Pancreas (tissue), 10 donors: ENCODE data around the gene PHLDB2. TPM values are rescaled to one million over a fixed set of nuclear protein-coding genes. Genes with fewer than 3 reads are reported as not detected.

ENCODE experiments used
- ATAC-seq, 4 donors: fragments of 200-7000 bp; cut with Tn5 transposase; one replicate each; pipeline versions ENCODE4 v1.8.0 to v1.9.1; 2020; ENCODE audit warnings: mild to moderate bottlenecking in 4 of 4, moderate library complexity in 4 of 4
- DNase-seq, 6 donors: peaks; one replicate each; pipeline ENCODE4 v3.0.0-alpha.2; 2020
- FAIRE-seq: peaks from 2 replicates; lab custom pipeline; 2012; peaks lifted over from hg19 to GRCh38; lab: Jason Lieb, UNC
- H3K27ac ChIP-seq, 4 donors: fragments of 200-600 bp; sonication (generic); 1 replicate in 3 of 4; 2 replicates in 1 of 4; pipeline versions ENCODE4 v1.5.0 to v1.8.0; 2020
- H3K27me3 ChIP-seq, 4 donors: fragments of 200-600 bp; one replicate each; pipeline ENCODE4 v1.8.0; 2021
- H3K36me3 ChIP-seq, 3 donors: fragments of 200-600 bp; sonication (generic) in 1 of 3; one replicate each; pipeline versions ENCODE4 v1.5.0 to v1.8.0; 2020 to 2021
- H3K4me1 ChIP-seq, 3 donors: fragments of 200-600 bp; one replicate each; pipeline ENCODE4 v1.8.0; 2021
- H3K4me3 ChIP-seq, 4 donors: fragments of 200-600 bp; sonication (generic) in 2 of 4; one replicate each; pipeline versions ENCODE4 v1.5.0 to v1.8.0; 2020 to 2021
- H3K9me3 ChIP-seq, 4 donors: fragments of 200-600 bp; one replicate each; pipeline ENCODE4 v1.8.0; 2021
- WGBS, 2 donors: extraction: QIAGEN DNeasy Blood & Tissue Kit; methylation state at CpG; one replicate each; pipeline ENCODE4 v1.1.7; 2013; 5-methylcytosine and 5-hydroxymethylcytosine counted together
- intact Hi-C, 3 donors: fragments of 100-400 bp; cut with DNase I; formaldehyde crosslinking; loops; one replicate each; pipeline versions ENCODE4 v1.11.1 to v1.14.2; 2022
- polyA plus RNA-seq, 2 donors: library from polyadenylated mRNA; stranded (reverse); fragments of 200-250 nt; gene quantifications; one replicate each; pipeline ENCODE4 v1.2.3, GENCODE V29; 2013
- total RNA-seq, 6 donors: library from RNA; stranded (reverse); fragmentation: NEBNext Ultra II Directional in 4 of 6; extraction: Animal tissue kit (Norgen Biotek cat#: 25700) in 4 of 6; gene quantifications; one replicate each; pipeline versions ENCODE4 v1.2.1 to v1.2.4, GENCODE V29; 2021 to 2023
- TF ChIP-seq, protein P1 (sequence below), 4 donors: fragments of 200-600 bp; sonication (generic) in 3 of 4; IDR thresholded peaks; one replicate each; pipeline versions ENCODE4 v1.5.0 to v1.8.0; 2021; ENCODE audit warnings: antibody characterized with exemption in 4 of 4
- donor health status: healthy with polysubstance abuse.
- donor health status: DM: no; HTN: no; CAD: no; lungs with moderate emphysema.
- donor health status: DM: no; HTN: no; CAD: no.
- donor health status: control.
- donor health status: control.
- donor health status: Bipolar disorder and iron deficiency.
- donor health status: DM: yes; HTN: yes; CAD: no.
- donor health status: DM: no; HTN: no; CAD: no.
- donor health status: DM: no; HTN: no; CAD: no.
- donor health status: DM: yes; HTN: yes; CAD: no.

The PHLDB2 gene
- total and polyA plus RNA-seq, 8 donors, result 10.8 to 36.7 (median 15.1) TPM

DNA sequence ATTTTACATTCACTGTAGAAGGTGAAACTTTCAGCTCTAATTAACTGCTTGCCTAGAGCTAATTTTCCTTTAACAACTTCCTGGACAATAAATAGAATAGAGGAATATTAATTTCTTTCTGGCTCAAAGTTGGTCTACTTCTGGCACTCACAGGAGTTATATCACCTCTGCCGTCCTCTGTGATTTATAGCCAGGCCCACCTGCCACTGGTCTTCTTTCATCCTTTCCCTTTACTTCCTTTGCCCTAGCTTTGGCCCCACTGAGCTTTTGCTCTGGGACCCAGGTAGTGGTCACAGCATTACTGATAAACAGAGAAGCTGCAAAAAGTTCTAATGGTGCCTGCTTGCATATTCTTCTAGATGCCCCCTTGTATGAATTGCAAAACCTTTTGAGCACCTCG, 70.4 kb downstream of the PHLDB2 start:
- Histone ChIP-seq H3K4me1 (peaks cover 0 to 9% (median 3%) of the 10 kb centered on the region in 3 donors), H3K27ac (no peak overlapping the region), H3K27me3 (no peaks in the 10 kb centered on the region), H3K9me3 (no peaks in the 10 kb centered on the region), H3K4me3 (no peak overlapping the region), H3K36me3 (no peaks in the 10 kb centered on the region)
- 75 to 90% methylated on average over 2 of the region's 2 CpGs for WGBS, 2 donors
- intact Hi-C loops, result no loop called here
- DNase-seq (no peak), FAIRE-seq (no peak), ATAC-seq (no peak)
- TF ChIP-seq, protein P1, sequence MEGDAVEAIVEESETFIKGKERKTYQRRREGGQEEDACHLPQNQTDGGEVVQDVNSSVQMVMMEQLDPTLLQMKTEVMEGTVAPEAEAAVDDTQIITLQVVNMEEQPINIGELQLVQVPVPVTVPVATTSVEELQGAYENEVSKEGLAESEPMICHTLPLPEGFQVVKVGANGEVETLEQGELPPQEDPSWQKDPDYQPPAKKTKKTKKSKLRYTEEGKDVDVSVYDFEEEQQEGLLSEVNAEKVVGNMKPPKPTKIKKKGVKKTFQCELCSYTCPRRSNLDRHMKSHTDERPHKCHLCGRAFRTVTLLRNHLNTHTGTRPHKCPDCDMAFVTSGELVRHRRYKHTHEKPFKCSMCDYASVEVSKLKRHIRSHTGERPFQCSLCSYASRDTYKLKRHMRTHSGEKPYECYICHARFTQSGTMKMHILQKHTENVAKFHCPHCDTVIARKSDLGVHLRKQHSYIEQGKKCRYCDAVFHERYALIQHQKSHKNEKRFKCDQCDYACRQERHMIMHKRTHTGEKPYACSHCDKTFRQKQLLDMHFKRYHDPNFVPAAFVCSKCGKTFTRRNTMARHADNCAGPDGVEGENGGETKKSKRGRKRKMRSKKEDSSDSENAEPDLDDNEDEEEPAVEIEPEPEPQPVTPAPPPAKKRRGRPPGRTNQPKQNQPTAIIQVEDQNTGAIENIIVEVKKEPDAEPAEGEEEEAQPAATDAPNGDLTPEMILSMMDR (IDR thresholded peaks at IDR 0.05), result no peak

GRCh38 chr3:111932946-111933345, 73.9 kb downstream of the PHLDB2 start:
- no peaks in the 10 kb centered on the region for H3K27me3 ChIP-seq
- H3K27ac ChIP-seq, result no peak overlapping the region
- TF ChIP-seq, protein P1 (IDR thresholded peaks at IDR 0.05), result no peak
- H3K4me3 ChIP-seq, result no peak overlapping the region
- intact Hi-C loops, result no loop called here
- DNase-seq, result no peak
- no peak for FAIRE-seq
- H3K36me3 ChIP-seq, result no peaks in the 10 kb centered on the region
- 30 to 31% methylated on average over 3 of the region's 3 CpGs for WGBS, 2 donors
- peak in 1 of 4 donors; percentile 39 for ATAC-seq
- H3K4me1 ChIP-seq, result peaks cover 0 to 6% (median 3%) of the 10 kb centered on the region in 3 donors
- no peaks in the 10 kb centered on the region for H3K9me3 ChIP-seq

DNA sequence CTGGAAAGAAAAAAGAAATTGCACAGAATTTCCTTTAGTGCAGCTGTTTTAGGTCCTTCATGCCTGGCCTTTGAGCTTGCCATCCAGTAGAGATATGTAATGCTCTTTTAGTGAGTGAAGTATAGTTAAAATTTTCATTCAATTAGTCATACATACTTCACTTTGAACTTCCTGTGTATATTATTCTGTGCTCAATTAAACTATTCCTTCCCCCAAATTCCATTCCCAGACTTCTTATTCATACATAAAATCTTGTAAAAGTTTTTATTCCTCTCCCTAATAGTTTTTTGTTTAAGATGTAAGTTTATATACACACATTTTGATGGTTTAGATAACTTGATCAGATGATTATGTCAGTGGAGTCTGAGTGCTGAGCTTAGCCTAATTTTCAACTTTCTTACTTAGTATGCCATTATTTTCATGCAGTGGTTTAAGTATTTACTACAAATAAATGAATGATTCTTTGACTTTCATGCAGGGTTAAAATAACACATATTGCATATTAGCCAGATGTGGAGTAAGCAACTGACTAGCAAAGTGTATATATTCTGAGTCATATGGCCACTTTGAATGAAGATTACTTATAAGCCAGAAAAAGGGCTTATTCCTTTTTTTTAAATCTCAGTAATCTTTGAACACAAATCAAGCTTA, 77.3 kb downstream of the PHLDB2 start:
- DNase-seq, result no peak
- intact Hi-C loops, result no loop called here

DNA sequence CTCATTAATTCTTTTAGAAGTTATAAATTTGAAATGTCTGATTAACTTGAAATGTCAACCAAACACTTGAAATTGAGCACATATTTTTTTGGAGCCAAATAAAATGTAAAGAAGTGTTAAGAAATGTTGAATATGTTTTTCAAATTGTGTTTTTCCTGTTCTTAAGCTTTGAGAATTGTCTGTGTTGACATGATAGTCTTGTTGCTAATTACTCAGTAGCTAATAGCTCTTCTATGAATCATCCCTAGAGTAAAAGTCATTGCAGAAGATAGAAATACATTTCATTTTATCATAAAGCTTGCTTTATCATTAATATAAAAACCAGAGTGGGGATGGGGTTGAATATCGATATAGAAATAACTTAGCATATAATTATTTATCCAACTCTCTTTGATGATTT, 77.9 kb downstream of the PHLDB2 start:
- WGBS, 2 donors, result 95 to 97% methylated on average over 1 of the region's 1 CpG
- DNase-seq (no peak), FAIRE-seq (peak; percentile 70), ATAC-seq (no peak)
- peaks cover 0 to 6% (median 3%) of the 10 kb centered on the region in 3 donors for H3K4me1 ChIP-seq
- H3K9me3 ChIP-seq, result no peaks in the 10 kb centered on the region
- TF ChIP-seq, protein P1 (IDR thresholded peaks at IDR 0.05), result no peak
- H3K4me3 ChIP-seq, result no peak overlapping the region
- no peak overlapping the region for H3K27ac ChIP-seq
- no peaks in the 10 kb centered on the region for H3K27me3 ChIP-seq
- intact Hi-C loops, result no loop called here
- H3K36me3 ChIP-seq, result peaks cover 0 to 26% (median 0%) of the 10 kb centered on the region in 3 donors

More for the DNA sequence above, 77.3 kb downstream of the PHLDB2 start:
- ATAC-seq (no peak), FAIRE-seq (peak; percentile 71)
- no peaks in the 10 kb centered on the region for H3K9me3 ChIP-seq
- peaks cover 0 to 6% (median 3%) of the 10 kb centered on the region in 3 donors for H3K4me1 ChIP-seq
- no peak overlapping the region for H3K27ac ChIP-seq
- H3K27me3 ChIP-seq, result no peaks in the 10 kb centered on the region
- peaks cover 0 to 20% (median 0%) of the 10 kb centered on the region in 3 donors for H3K36me3 ChIP-seq
- TF ChIP-seq, protein P1 (IDR thresholded peaks at IDR 0.05), result no peak
- H3K4me3 ChIP-seq, result no peak overlapping the region

- no peak overlapping the region for H3K27ac ChIP-seq
- H3K36me3 ChIP-seq, result peaks cover 0 to 29% (median 0%) of the 10 kb centered on the region in 3 donors
- no peak for DNase-seq
- H3K4me3 ChIP-seq, result no peak overlapping the region
- intact Hi-C loops, result no loop called here
- ATAC-seq, result no peak
- TF ChIP-seq, protein P1 (IDR thresholded peaks at IDR 0.05), result no peak
- H3K9me3 ChIP-seq, result no peaks in the 10 kb centered on the region
- no peaks in the 10 kb centered on the region for H3K27me3 ChIP-seq
- no peak for FAIRE-seq
- peaks cover 0 to 6% (median 3%) of the 10 kb centered on the region in 3 donors for H3K4me1 ChIP-seq
Measured at GRCh38 chr3:111937871-111938270, 78.8 kb downstream of the PHLDB2 start.
